Choroid plexus epithelial cell (primary cell): ENCODE results near the gene ACSL5.
A peak's percentile ranks its signal among the peaks of the same experiment; 100 is the strongest.
"Not testable (repeated sequence)": the region's sequence is repeated elsewhere in the genome, so short reads cannot be mapped to it uniquely, and the experiment has no call there.

ENCODE experiments used
- DNase-seq: peaks from one replicate; pipeline ENCODE4 v3.0.0-alpha.2; 2010; ENCODE audit warnings: low read depth
- H3K4me3 ChIP-seq: 2 replicates; pipeline ENCODE4 v1.5.1; 2011; ENCODE audit warnings: low read depth, mild to moderate bottlenecking, control low read depth, low read length, moderate library complexity
- CTCF ChIP-seq: conservative IDR thresholded peaks from 2 replicates; pipeline ENCODE4 v1.5.1; 2011; ENCODE audit warnings: low read depth, mild to moderate bottlenecking, control low read depth, inconsistent platforms, low read length, moderate library complexity

ACSL5 gene

GRCh38 chr10:112385201-112385600 is 11.3 kb downstream of the ACSL5 start:
- no peak for TF ChIP-seq CTCF

GRCh38 chr10:112388056-112388455 is 14.1 kb downstream of the ACSL5 start:
- H3K4me3 ChIP-seq, DNase-seq: not testable (repeated sequence)

More at GRCh38 chr10:112385201-112385600, 11.3 kb downstream of the ACSL5 start:
- H3K4me3 ChIP-seq, result no peak overlapping the region
- DNase-seq, result no peak

DNA sequence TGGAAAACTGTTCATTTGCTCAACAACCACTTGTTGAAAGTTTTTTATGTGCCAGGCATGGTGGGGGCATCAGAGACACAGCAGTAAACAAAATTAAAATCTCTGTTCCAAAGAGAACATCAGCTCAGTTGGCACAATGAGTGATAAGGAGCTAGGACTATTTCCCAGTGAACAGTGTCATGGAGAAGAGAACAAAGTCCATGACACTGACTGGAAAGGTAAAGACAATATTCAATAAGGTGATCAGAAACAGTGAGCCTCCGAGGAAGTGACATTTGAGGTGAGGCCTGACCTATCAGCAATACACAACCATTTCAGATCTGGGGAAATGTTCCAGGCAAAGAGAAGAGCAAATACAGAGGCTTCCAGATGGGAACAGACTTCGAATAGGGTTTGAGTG is 14.6 kb downstream of the ACSL5 start:
- no peak overlapping the region for H3K4me3 ChIP-seq
- no peak for TF ChIP-seq CTCF
- no peak for DNase-seq

- H3K4me3 ChIP-seq, result no peak overlapping the region
- TF ChIP-seq CTCF, result no peak
- peak; percentile 56 for DNase-seq
Measured at GRCh38 chr10:112389271-112389822, 15.4 kb downstream of the ACSL5 start.

DNA sequence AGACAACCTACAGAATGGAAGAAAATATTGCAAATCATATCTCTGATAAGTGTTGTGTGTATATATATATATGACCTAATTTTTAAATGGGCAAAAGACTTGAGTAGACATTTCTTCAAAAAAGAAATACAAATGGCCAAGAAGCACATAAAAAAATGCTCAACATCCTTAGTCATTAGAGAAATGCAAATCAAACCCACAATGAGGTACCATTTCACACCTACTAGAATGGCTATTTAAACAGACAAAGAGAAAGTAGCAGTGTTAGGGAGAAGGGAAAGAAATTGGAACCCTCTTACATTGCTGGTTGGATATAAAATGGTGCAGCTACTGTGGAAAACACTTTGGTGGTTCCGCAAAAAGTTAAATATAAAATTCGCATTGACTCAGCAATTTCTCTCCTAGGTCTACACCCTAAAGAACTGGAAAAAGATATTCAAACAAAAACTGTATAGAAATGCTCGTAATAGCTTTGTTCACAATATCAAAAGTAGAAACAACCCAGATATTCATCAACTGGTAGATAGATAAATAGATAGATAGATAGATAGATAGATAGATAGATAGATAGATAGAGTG is 16.3 kb downstream of the ACSL5 start:
- DNase-seq, result no peak
- no peak for TF ChIP-seq CTCF
- H3K4me3 ChIP-seq, result no peak overlapping the region

DNA sequence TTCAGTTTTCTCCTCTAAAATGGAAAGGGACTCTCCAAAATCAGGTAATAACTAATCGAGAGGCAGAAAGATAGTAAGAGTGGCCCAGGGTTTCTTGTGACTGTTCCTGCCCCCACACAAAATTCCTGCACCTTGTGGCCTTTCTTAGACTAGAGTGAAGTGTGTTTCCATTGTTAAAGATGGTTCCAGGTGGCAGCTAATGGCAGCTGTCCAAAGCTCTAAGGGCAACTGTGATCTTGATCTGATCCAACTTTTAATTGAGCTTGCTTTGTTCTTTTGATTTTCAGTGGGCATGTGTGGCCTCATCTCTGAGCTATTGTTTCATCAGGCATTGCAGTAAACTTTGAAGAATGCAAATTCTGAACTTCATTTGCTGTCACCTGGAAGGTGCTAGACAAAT is 19.4 kb downstream of the ACSL5 start:
- H3K4me3 ChIP-seq, result no peak overlapping the region
- no peak for TF ChIP-seq CTCF
- no peak for DNase-seq

DNA sequence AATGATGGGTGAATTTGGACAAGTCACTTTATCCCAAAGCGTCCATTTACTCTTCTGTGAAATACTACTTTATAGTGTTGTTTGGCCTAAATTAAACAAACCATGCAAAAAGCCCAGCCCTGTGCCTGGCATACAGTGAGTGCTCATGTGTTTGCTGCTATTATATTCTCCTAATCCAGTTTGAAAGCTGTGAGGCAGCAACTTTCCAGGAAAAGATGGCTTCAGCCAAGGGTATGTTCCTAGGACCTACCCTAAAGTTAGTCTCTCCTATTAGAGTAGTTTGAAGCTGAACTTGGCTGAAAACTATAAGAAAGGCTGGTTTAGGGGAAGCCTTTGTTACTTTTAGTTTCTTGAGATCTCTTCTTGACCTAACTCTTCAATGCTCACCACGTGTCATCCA is 19.9 kb downstream of the ACSL5 start:
- no peak for TF ChIP-seq CTCF
- DNase-seq, result no peak

More for the DNA sequence above, 19.9 kb downstream of the ACSL5 start:
- no peak overlapping the region for H3K4me3 ChIP-seq
